AG20443 (cell line): Measurements from ENCODE around the gene CFH.
"Not testable (repeated sequence)": the region's sequence is repeated elsewhere in the genome, so short reads cannot be mapped to it uniquely, and the experiment has no call there.

Experiments
- DNase-seq: peaks from one replicate; pipeline ENCODE4 v3.0.0; 2012; ENCODE audit warnings: low spot score, mixed read lengths

The CFH gene

GRCh38 chr1:196669051-196669450, 17.2 kb downstream of the CFH start:
- DNase-seq = no peak

- DNase-seq = no peak
Observed at GRCh38 chr1:196669693-196670092, 17.9 kb downstream of the CFH start.

GRCh38 chr1:196674908-196675307, 23.1 kb downstream of the CFH start:
- no peak for DNase-seq

GRCh38 chr1:196677781-196678509, 26.1 kb downstream of the CFH start:
- no peak for DNase-seq

GRCh38 chr1:196678510-196678884, 26.7 kb downstream of the CFH start:
- peak; percentile 9 for DNase-seq

GRCh38 chr1:196680107-196680506, 28.3 kb downstream of the CFH start:
- DNase-seq = no peak

GRCh38 chr1:196684476-196684875, 32.6 kb downstream of the CFH start:
- DNase-seq = no peak

GRCh38 chr1:196685506-196685905, 33.7 kb downstream of the CFH start:
- no peak for DNase-seq

- DNase-seq = no peak
Observed at GRCh38 chr1:196689001-196689400, 37.2 kb downstream of the CFH start.

- DNase-seq = no peak
Observed at GRCh38 chr1:196690582-196690981, 38.7 kb downstream of the CFH start.

GRCh38 chr1:196698993-196699392, 47.1 kb downstream of the CFH start:
- no peak for DNase-seq

GRCh38 chr1:196701144-196701543, 49.3 kb downstream of the CFH start:
- no peak for DNase-seq

GRCh38 chr1:196709892-196710291, 58.0 kb downstream of the CFH start:
- not testable (repeated sequence) for DNase-seq

GRCh38 chr1:196717868-196718267, 66.0 kb downstream of the CFH start:
- DNase-seq = no peak

- peak; percentile 57 for DNase-seq
Observed at GRCh38 chr1:196723325-196724185, 71.7 kb downstream of the CFH start.

GRCh38 chr1:196732526-196732925, 80.7 kb downstream of the CFH start:
- DNase-seq = no peak

GRCh38 chr1:196733091-196733970, 81.5 kb downstream of the CFH start:
- no peak for DNase-seq

GRCh38 chr1:196734006-196734405, 82.2 kb downstream of the CFH start:
- DNase-seq = no peak

- DNase-seq = no peak
Observed at GRCh38 chr1:196734460-196734859, 82.6 kb downstream of the CFH start.

GRCh38 chr1:196738730-196739129, 86.9 kb downstream of the CFH start:
- no peak for DNase-seq

- peak; percentile 18 for DNase-seq
Observed at GRCh38 chr1:196743244-196743643, 91.4 kb downstream of the CFH start.

- DNase-seq = not testable (repeated sequence)
Observed at GRCh38 chr1:196765019-196765740, 113.3 kb downstream of the CFH start.
